Choroid plexus epithelial cell (primary cell): ENCODE measurements around the gene PRX.
"Not testable (repeated sequence)": the region's sequence is repeated elsewhere in the genome, so short reads cannot be mapped to it uniquely, and the experiment has no call there.

Experiments
- DNase-seq: peaks from one replicate; pipeline ENCODE4 v3.0.0-alpha.2; 2010; ENCODE audit warnings: low read depth
- H3K4me3 ChIP-seq: 2 replicates; pipeline ENCODE4 v1.5.1; 2011; ENCODE audit warnings: low read depth, mild to moderate bottlenecking, control low read depth, low read length, moderate library complexity
- TF ChIP-seq, protein P1 (sequence below): conservative IDR thresholded peaks from 2 replicates; pipeline ENCODE4 v1.5.1; 2011; ENCODE audit warnings: low read depth, mild to moderate bottlenecking, control low read depth, inconsistent platforms, low read length, moderate library complexity

Gene PRX

DNA sequence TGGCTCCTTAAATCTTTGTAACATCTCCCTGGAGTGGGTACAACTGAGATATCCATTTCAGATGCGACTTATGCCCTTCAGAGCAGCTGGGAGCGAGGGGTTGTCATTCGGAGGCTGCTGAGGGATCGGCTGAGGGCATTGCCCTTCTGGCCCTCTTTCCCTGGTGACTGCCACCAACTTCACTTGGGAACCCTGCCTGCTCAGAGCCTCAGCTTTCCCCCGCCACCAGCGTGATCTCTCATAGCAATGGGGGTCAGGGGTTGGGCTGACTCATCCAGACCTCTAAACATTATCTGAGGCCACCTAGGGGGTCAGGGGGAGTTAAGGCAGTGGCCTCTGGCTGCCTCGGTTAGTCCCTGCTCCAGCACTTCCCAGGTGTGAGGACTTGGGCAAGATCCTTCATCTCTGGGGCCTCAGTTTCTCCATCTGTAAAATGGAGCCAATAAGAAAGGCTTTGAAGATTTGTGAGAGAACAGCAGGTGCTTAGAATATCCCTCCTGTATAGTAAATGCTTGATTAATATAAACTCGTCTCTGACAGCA is 1.1 kb downstream of the PRX start:
- DNase-seq: no peak
- H3K4me3 ChIP-seq: no peak overlapping the region
- TF ChIP-seq, protein P1, sequence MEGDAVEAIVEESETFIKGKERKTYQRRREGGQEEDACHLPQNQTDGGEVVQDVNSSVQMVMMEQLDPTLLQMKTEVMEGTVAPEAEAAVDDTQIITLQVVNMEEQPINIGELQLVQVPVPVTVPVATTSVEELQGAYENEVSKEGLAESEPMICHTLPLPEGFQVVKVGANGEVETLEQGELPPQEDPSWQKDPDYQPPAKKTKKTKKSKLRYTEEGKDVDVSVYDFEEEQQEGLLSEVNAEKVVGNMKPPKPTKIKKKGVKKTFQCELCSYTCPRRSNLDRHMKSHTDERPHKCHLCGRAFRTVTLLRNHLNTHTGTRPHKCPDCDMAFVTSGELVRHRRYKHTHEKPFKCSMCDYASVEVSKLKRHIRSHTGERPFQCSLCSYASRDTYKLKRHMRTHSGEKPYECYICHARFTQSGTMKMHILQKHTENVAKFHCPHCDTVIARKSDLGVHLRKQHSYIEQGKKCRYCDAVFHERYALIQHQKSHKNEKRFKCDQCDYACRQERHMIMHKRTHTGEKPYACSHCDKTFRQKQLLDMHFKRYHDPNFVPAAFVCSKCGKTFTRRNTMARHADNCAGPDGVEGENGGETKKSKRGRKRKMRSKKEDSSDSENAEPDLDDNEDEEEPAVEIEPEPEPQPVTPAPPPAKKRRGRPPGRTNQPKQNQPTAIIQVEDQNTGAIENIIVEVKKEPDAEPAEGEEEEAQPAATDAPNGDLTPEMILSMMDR: no peak

DNA sequence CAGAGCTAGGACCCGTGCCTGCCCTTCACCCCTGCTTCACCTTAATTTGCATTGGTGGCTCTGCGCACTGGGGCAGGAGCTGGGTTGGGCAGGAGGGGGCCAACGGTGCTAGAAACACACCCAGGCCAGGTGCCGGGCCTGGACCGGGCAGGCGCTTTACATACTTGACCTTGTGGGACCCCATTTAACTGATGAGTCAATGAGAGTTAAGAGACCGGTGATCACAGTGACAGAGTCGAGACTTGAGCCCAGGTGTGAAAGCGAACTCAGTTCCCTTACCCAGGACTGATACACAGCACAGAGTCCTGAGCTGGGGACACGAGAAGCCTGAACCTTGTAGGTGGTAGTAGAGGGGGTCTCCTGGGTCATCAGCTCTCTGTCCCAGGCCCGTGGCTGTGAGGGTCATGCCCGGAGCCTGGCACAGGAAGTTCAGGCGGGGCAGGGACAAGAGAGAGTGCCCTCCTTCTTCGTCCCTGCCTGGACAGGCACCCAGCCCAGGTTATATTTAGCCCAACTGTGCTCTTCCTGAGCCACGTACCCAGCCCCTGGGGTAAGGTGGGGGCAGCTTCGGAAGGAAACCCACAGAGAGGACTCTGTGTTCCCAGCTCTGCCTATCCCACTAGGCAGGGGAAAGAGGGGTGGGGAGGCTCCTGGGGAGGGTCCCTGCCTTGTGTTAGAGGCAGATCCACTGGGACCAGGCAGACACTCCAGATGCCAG is 1.9 kb downstream of the PRX start:
- no peak for DNase-seq
- H3K4me3 ChIP-seq: no peak overlapping the region
- TF ChIP-seq, protein P1: no peak

DNA sequence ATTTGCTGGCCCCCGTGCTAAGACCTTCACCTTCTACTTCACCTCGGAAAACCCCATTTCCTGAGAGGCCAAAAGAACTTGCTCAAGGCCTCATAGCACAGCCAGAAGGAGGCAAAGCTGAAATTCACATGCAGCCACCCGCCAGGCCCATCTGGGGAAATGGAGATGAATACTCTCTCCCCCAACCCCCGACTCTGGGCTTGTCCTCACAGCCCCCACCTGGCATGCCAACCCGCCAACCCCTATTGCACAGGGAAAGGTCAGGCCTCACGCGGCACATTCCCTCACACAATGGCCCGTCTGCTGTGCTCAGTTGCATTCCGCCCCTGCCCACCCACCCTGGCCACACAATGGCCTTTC is 3.2 kb downstream of the PRX start:
- TF ChIP-seq, protein P1: no peak
- no peak overlapping the region for H3K4me3 ChIP-seq
- no peak for DNase-seq

DNA sequence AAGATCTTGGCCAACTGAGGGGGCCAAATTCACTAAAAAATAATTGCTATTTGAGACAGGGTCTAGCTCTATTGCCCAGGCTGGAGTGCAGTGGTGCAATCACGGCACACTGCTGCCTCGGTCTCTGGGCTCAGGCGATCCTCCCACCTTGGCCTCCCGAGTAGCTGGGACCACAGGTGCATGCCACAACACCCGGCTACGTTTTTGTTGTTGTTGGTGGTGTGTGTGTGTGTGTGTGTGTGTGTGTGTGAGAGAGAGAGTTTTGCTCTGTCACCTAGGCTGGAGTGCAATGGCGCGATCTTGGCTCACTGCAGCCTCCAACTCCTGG is 4.6 kb downstream of the PRX start:
- DNase-seq, H3K4me3 ChIP-seq: not testable (repeated sequence)

DNA sequence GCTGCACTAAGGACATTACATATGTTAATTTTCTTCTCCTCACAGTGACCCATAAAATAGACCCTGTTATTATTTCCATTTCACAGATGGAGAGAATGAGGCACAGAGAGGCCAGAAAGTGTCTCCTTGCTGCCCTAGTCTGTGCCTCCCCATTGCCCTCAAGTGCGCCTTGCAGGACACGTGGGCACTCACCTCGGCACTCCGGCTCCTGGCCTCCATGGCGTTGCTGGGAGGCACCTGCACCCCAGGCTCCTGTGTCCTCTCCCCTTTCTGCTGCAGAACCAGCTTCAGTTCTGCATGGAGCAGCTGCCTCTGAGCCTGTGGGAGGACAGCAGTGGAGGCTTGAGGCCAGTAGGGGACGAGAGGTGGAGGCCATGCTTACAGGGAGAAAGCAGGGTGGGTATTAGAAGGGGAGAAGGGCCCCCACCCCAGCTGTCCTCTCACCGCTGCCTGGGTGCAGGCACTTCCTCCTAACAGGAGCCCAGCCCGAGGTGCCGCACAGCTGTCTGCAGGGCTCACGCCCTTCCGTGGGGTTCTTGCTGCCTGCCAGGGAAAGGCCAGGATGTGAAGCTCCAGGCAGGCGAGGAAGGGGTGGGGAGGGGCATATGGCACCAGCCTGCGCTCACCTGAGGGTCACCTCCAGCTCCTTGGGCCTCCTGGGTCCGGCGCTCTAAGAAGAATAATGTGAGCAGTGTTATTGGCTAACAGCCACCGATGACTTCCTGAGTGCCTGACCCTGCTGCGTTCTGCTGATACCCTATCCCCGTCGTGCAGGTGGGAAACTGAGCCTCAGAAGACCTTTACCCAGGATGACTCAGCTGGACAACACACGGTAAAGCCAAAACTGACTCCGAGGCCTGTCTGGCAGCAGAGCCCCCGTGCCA is 5.2 kb downstream of the PRX start:
- no peak overlapping the region for H3K4me3 ChIP-seq
- DNase-seq: no peak
- TF ChIP-seq, protein P1: no peak

DNA sequence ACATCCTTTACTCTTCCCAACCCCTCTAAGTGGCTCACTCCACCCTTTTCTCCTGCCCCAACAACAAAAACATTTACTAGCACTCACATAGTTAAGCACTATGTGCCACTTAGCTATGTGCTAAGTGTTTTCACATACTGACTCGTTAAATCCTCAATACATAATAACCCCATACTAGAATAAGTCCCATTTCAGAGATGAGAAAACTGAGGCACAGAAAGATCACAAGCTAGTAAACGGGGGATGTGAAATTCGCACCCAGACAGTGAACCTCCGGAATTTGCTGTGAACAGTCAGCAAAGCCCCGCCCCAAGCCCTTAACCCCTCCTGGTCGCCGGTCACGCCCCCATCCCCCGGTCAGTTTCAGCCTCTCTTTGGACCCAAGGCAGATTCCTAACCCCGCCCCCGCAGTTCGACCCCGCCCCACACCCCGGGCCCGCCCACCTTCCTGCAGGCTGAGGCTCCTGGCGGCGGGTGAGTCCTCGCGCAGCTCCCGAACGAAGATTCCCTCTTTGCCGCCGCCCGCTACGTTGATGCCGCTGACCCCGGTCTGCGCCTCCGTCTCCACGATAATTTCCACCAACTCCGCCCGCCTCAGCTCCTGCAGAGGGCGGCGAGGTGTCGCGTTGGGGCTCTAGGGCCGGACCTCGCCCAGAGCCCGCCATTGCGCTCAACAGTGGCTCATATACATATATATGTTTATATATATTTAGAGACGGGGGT is 9.8 kb downstream of the PRX start:
- peak overlapping the region; percentile 67 for H3K4me3 ChIP-seq
- TF ChIP-seq, protein P1: peak; percentile 11
- DNase-seq: peak; percentile 94

DNA sequence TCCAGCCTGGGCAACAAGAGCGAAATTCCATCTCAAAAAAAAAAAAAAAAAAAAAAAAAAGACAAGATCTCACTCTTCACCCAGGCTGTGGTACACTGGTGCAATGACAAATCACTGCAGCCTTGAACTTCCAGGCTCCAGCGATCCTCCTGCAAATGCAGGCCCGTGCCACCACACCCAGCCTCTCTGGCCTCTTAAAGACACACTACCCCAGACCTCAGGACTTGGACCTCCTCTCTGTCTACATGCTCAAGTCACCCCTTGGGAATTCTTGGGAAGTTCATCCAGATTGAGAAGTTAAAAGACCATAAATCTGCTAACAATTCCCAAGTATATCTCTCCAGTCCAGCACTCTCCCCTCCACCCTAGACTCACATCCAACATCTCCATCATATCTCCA is 12.6 kb downstream of the PRX start:
- DNase-seq: no peak
- TF ChIP-seq, protein P1: no peak
- H3K4me3 ChIP-seq: no peak overlapping the region
